ENCODE results near the gene SLC2A13. TPM values are rescaled to one million over a fixed set of nuclear protein-coding genes. Genes with fewer than 3 reads are reported as not detected.

The SLC2A13 gene
- total and polyA plus RNA-seq, 10 donors: 1.1 to 17.1 (median 7.6) TPM

DNA sequence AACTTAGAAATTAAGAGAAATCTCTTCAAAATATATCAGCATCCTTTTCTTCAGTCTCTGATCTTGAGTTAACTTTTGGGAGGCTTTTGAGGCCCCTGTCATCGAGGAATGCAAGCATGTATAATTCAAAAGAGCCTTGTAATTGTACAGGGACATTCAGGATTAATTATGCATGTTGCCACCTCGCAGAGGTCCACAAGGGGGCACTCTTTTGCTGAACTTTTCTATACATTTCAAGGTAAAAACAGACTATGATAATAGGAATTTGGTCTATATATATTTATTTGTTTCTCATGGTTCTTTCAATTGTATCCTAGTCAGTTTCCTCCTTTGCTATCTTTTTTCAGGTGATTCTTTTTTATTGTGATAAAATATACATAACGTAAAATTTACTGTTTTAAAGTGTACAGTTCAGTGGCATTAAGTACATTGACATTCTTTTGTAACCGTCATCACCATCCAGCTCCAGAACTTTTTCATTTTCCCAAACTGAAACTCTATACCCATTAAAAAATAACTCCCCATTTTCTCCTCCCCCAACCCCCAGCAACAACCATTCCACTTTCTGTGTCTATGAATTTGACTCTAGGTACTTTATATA lies 47.0 kb upstream of the SLC2A13 start:
- no peaks in the 10 kb centered on the region for H3K36me3 ChIP-seq
- no peaks in the 10 kb centered on the region for H3K27me3 ChIP-seq (replicated peaks in 1 of 7)
- peaks cover under 1 to 47% (median 10%) of the 10 kb centered on the region in 6 donors for H3K4me1 ChIP-seq
- DNase-seq: peak; percentile 70
- WGBS, 5 donors: 40 to 47% (median 43%) methylated on average over 4 of the region's 4 CpGs
- H3K4me3 ChIP-seq: no peak overlapping the region
- H3K27ac ChIP-seq: peak overlapping the region in 1 of 8 donors; percentile 57
- H3K9me3 ChIP-seq: no peaks in the 10 kb centered on the region
- intact Hi-C loops (cut with DNase I; ENCODE audit: low total_unique reads): loop anchor here (10.0 kb wide), 1 partner anchor 162 kb away; no protein-coding TSS in a partner anchor
- TF ChIP-seq, protein P1, sequence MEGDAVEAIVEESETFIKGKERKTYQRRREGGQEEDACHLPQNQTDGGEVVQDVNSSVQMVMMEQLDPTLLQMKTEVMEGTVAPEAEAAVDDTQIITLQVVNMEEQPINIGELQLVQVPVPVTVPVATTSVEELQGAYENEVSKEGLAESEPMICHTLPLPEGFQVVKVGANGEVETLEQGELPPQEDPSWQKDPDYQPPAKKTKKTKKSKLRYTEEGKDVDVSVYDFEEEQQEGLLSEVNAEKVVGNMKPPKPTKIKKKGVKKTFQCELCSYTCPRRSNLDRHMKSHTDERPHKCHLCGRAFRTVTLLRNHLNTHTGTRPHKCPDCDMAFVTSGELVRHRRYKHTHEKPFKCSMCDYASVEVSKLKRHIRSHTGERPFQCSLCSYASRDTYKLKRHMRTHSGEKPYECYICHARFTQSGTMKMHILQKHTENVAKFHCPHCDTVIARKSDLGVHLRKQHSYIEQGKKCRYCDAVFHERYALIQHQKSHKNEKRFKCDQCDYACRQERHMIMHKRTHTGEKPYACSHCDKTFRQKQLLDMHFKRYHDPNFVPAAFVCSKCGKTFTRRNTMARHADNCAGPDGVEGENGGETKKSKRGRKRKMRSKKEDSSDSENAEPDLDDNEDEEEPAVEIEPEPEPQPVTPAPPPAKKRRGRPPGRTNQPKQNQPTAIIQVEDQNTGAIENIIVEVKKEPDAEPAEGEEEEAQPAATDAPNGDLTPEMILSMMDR (IDR thresholded peaks at IDR 0.05 in 8 of 11, conservative IDR thresholded peaks at IDR 0.05 in 3 of 11): peak; percentile 60 to 89 (median 80)
- TF ChIP-seq POLR2AphosphoS5 (IDR thresholded peaks at IDR 0.05): no peak

DNA sequence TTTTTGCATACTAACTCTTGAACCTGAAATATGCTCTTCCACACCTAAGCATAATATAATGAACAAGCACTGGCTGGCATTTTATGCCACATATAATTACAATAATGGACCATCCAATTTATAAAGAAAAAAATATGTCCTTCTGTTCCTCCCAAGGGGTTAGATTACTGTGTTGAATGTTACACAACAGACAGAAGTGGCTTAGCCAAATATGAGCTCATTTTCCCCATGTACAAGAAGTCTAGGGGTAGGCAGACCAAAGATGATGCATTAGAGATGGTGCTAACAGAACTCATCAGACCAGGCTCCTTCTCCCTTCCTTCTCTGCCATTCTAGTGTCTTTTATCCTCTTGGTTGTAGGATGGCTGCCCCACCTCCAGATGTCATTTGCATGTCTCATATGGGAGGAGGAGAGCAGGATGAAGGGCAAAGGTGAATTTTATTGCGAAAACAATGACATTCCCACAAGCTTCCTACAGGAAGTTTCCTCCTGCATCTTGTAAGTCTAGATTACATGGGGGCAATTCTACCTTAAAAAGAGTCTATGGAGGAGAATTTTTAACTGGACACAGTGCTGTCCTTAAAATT lies 43.9 kb upstream of the SLC2A13 start:
- Histone ChIP-seq H3K4me1 (peaks cover 0 to 19% (median 10%) of the 10 kb centered on the region in 6 donors), H3K4me3 (no peak overlapping the region), H3K27me3 (replicated peaks in 1 of 7) (no peaks in the 10 kb centered on the region), H3K27ac (no peak overlapping the region), H3K9me3 (no peaks in the 10 kb centered on the region), H3K36me3 (no peaks in the 10 kb centered on the region)
- no peak for DNase-seq
- WGBS, 5 donors: 66 to 81% (median 70%) methylated on average over 1 of the region's 1 CpG
- intact Hi-C loops (cut with DNase I; ENCODE audit: low total_unique reads): loop anchor here (10.0 kb wide), 1 partner anchor 165 kb away; no protein-coding TSS in a partner anchor
- TF ChIP-seq POLR2AphosphoS5 (IDR thresholded peaks at IDR 0.05) (no peak), POLR2A (IDR thresholded peaks at IDR 0.05) (no peak)
- TF ChIP-seq, protein P1 (IDR thresholded peaks at IDR 0.05 in 8 of 11, conservative IDR thresholded peaks at IDR 0.05 in 3 of 11): no peak

DNA sequence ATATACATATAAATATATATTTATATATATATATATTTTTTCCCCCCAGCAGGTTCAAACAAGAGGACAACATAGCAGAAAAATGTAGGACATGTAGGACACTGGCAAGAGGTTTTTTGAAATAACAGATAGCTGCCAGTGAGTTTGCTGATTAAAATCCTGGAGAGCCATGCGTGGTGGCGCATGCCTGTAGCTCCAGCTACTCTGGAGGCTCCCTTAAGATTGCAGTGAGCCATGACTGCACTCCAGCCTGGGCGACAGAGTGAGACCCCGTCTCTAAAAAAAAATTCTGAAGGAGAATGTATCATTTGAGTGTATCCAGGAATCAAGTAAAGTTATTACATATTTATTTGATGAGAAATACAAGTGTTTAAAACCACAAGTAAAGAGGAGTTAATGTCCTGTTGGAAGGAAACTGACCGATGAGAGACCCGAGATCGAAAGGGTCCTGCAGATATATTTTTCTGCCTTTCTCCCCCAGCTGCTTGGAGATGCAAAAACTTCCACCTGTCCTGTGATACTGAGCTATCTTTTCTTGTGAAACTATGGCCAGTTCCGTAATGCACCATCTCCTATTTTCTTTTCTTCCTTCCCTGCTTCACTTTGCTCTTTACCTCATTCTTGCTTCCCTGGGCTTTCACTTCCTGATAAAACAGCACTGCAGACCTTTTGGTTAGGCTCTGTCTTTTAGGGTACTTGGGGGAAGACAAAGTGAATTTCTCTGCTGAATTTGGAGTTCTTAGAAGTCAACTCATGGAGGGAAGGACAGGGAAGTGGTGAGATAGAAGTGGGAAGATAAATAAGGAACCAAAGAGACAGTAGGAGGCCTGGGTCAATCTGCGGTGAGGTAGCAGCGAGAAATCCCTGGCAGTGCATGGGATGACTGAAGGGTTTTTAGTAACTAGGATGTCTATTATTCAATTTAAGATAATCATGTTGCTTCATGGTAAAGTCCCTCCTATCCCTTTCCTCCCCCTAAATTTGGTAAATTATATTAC lies 41.2 kb upstream of the SLC2A13 start:
- Histone ChIP-seq H3K9me3 (no peaks in the 10 kb centered on the region), H3K36me3 (no peaks in the 10 kb centered on the region), H3K27ac (no peak overlapping the region), H3K4me1 (peaks cover 0 to 5% (median 0%) of the 10 kb centered on the region in 6 donors), H3K4me3 (no peak overlapping the region), H3K27me3 (replicated peaks in 1 of 7) (no peaks in the 10 kb centered on the region)
- TF ChIP-seq, protein P1 (IDR thresholded peaks at IDR 0.05 in 8 of 11, conservative IDR thresholded peaks at IDR 0.05 in 3 of 11): no peak
- TF ChIP-seq POLR2AphosphoS5 (IDR thresholded peaks at IDR 0.05) (no peak), POLR2A (IDR thresholded peaks at IDR 0.05) (no peak)
- intact Hi-C loops (cut with DNase I; ENCODE audit: low total_unique reads): no loop called here
- no peak for DNase-seq
- 63 to 88% (median 73%) methylated on average over 10 of the region's 10 CpGs for WGBS, 5 donors
